ENCODE results near the gene LIM2.

GRCh38 chr19:51341066-51341465 lies 46.7 kb downstream of the LIM2 start:
- TF ChIP-seq, protein P1, sequence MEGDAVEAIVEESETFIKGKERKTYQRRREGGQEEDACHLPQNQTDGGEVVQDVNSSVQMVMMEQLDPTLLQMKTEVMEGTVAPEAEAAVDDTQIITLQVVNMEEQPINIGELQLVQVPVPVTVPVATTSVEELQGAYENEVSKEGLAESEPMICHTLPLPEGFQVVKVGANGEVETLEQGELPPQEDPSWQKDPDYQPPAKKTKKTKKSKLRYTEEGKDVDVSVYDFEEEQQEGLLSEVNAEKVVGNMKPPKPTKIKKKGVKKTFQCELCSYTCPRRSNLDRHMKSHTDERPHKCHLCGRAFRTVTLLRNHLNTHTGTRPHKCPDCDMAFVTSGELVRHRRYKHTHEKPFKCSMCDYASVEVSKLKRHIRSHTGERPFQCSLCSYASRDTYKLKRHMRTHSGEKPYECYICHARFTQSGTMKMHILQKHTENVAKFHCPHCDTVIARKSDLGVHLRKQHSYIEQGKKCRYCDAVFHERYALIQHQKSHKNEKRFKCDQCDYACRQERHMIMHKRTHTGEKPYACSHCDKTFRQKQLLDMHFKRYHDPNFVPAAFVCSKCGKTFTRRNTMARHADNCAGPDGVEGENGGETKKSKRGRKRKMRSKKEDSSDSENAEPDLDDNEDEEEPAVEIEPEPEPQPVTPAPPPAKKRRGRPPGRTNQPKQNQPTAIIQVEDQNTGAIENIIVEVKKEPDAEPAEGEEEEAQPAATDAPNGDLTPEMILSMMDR (IDR thresholded peaks at IDR 0.05): no peak
- no peak for TF ChIP-seq POLR2A (IDR thresholded peaks at IDR 0.05)

Measured in thyroid gland (tissue), 4 donors.